ENCODE data around the gene SOX6.

SOX6 gene

DNA sequence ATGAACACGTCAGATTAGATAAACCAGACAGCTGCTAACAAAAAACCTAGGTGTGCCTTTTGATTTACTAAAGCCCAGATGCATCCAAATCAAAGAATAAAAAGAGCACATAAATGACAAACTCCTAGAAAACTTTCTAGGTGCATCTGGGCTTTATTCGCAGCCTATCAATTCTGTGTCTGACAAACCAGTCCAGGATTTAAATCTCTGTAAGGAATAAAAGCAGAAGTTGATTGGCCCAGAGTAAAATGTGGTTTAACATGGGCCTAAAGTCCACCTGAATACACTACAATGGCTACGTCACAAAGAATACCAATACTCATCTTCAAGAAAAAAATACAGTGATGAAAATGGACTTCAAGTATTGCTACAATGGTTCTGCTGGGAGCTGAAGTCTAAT, 66.8 kb downstream of the SOX6 start:
- TF ChIP-seq, protein P1, sequence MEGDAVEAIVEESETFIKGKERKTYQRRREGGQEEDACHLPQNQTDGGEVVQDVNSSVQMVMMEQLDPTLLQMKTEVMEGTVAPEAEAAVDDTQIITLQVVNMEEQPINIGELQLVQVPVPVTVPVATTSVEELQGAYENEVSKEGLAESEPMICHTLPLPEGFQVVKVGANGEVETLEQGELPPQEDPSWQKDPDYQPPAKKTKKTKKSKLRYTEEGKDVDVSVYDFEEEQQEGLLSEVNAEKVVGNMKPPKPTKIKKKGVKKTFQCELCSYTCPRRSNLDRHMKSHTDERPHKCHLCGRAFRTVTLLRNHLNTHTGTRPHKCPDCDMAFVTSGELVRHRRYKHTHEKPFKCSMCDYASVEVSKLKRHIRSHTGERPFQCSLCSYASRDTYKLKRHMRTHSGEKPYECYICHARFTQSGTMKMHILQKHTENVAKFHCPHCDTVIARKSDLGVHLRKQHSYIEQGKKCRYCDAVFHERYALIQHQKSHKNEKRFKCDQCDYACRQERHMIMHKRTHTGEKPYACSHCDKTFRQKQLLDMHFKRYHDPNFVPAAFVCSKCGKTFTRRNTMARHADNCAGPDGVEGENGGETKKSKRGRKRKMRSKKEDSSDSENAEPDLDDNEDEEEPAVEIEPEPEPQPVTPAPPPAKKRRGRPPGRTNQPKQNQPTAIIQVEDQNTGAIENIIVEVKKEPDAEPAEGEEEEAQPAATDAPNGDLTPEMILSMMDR (IDR thresholded peaks at IDR 0.05; ENCODE audit: insufficient read depth, low read depth, low read length, missing control alignments) = no peak
- no peak overlapping the region for H3K4me3 ChIP-seq (ENCODE audit: low read length)
- no peak for DNase-seq (ENCODE audit: low read depth)

DNA sequence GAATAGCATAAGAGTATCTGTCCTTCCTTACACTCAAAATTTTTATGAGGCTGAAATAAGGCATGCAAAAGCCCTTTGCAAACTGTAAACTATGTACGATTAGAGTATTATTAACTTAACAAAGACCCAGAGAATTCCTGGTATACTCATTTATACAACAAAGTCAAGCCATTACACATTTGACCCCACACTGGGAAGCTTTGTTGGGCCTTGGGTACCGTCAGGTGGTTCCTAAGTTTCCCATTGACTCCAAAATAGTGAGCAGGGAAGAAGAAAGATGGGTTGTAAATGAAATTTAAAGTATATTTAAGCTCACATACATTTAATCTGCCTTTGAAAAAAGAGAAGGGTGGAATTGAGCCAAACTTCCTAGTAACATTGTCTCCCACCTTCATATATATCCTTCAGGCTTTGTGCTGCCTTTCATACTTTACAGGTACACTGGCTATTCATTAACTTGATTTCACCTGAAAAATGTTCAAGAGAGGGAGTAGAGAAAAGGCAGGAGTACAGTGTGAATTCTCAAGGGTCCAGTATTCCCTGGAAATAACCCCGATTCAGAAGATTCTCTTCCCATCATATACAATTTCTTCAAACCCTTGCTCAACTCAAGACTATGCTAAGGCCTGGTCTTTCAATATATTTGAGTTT, 68.6 kb downstream of the SOX6 start:
- TF ChIP-seq, protein P1 (IDR thresholded peaks at IDR 0.05; ENCODE audit: insufficient read depth, low read depth, low read length, missing control alignments) = no peak
- H3K4me3 ChIP-seq (ENCODE audit: low read length) = no peak overlapping the region
- no peak for DNase-seq (ENCODE audit: low read depth)

DNA sequence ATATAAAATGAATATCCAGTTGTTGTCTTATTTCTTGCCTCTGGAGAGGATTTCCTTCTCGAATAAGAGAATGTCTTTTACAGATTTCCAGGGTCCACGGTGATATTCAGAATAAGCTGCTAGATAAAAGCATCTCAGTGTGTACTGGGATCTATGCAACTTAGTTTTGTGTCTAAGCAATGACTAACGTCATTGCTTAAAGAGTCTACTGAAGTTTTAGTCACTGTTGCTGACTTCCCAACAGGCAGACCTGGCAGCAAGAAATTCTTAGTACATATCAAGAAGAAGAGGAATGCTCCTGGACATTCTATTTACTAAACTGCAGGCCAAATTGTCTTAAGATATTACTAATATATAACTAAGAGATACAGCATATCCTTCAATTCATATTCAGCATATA, 70.3 kb downstream of the SOX6 start:
- DNase-seq (ENCODE audit: low read depth) = peak; percentile 22
- no peak overlapping the region for H3K4me3 ChIP-seq (ENCODE audit: low read length)
- TF ChIP-seq, protein P1 (IDR thresholded peaks at IDR 0.05; ENCODE audit: insufficient read depth, low read depth, low read length, missing control alignments) = no peak

DNA sequence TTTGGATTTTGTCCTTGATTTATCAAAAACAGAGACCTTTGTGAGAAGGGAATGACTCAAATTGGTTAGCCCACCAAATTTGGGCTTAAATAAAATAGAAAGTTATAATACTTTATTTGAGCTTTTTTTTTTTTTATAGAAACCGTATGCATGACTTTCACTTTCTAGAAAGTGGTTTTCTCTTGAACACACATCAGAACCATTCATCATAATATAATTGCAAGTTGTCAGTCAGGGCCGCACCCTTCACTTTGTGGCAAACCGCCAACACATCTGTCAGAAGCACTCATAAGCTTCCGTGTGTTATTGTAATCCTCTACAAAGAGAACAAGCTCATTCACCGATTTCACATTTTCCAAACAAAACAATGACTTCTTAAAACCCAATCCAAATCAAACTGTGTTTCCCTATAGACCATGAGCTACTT, 76.1 kb downstream of the SOX6 start:
- DNase-seq (ENCODE audit: low read depth) = peak; percentile 95

DNA sequence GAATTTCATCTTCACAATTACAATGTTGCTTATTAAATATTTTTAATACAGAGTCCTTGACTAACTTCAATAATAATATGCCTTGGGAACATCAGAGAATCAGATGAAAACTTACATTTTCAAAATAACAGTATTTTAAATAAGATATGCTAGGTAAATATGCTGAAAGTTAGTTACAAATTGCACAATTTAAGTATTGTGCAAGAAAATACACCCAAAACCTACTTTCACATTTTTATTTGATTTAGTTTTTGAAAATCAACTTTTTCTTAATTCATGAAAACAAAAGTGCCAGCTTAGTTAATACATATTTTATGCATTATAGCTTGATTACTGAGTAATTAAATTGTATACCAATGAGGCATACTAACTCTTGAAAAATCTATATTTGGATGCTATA, 76.8 kb downstream of the SOX6 start:
- TF ChIP-seq, protein P1 (IDR thresholded peaks at IDR 0.05; ENCODE audit: insufficient read depth, low read depth, low read length, missing control alignments) = no peak
- no peak overlapping the region for H3K4me3 ChIP-seq (ENCODE audit: low read length)
- no peak for DNase-seq (ENCODE audit: low read depth)

More for the DNA sequence above, 76.1 kb downstream of the SOX6 start:
- TF ChIP-seq, protein P1 (IDR thresholded peaks at IDR 0.05; ENCODE audit: insufficient read depth, low read depth, low read length, missing control alignments) = no peak
- no peak overlapping the region for H3K4me3 ChIP-seq (ENCODE audit: low read length)

DNA sequence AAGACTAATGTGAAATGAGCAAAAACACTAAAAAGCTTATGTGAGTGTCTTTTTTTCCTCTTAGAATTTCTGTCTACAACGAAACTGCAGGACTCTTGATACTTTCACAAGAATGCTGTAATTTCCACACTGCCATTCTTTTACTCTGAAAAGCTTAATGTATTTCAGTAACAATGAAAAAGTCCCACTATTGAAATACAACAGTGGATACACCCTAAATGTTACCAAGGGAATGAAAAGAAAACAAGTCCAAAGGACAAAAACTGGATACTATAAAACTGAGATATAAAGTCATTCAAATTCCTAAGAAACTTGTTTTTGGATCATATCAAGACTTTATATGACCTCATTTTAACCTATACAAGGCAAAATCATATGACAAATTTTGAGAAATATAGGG, 77.4 kb downstream of the SOX6 start:
- no peak for DNase-seq (ENCODE audit: low read depth)
- no peak overlapping the region for H3K4me3 ChIP-seq (ENCODE audit: low read length)
- TF ChIP-seq, protein P1 (IDR thresholded peaks at IDR 0.05; ENCODE audit: insufficient read depth, low read depth, low read length, missing control alignments) = no peak

DNA sequence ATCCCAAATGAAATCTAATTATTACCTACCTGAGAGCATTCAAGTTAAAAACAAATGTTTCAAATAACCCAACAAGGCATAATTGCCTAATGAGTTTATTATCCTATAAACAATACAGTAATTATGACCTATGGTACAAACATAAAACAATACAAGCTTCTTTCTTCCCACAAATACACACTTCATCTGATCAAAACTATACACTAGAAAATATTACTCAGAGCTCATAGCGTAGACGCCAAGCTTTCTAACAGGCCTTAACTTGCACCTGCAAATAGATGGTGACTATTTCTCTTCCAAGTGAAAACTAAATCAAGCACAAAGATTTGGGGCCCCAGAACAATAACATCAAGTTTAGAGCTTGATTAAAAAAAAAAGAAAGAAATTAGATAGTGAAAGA, 78.1 kb downstream of the SOX6 start:
- peak; percentile 81 for DNase-seq (ENCODE audit: low read depth)
- TF ChIP-seq, protein P1 (IDR thresholded peaks at IDR 0.05; ENCODE audit: insufficient read depth, low read depth, low read length, missing control alignments) = no peak
- no peak overlapping the region for H3K4me3 ChIP-seq (ENCODE audit: low read length)
